ENCODE results near the gene TMEM187.

Gene TMEM187

DNA sequence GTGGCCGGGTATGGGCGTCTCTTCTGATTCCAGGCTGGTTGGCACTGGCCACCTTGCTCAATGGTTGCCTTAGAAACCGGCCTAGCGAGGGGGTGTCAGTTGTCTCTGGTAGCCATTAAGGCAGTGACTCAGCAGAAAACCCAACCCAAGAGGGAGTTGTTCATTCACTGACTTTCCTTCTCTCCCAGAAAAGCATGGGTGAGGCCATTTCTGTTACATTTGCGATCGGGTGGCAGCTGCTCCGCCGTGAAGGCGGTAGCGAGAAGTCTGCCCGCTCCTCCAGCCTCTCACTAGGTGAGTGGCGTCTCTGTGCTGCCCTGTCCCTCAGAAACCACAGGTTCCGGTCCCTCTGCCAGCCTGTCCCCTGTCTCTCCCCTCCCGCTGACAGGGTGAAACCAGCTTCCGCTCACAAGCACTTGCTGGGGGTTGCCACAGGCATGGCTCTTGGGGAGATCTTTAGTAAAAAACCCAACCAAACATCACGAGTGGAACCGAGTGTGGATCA, 29.7 kb downstream of the TMEM187 start:
- TF ChIP-seq, protein P1, sequence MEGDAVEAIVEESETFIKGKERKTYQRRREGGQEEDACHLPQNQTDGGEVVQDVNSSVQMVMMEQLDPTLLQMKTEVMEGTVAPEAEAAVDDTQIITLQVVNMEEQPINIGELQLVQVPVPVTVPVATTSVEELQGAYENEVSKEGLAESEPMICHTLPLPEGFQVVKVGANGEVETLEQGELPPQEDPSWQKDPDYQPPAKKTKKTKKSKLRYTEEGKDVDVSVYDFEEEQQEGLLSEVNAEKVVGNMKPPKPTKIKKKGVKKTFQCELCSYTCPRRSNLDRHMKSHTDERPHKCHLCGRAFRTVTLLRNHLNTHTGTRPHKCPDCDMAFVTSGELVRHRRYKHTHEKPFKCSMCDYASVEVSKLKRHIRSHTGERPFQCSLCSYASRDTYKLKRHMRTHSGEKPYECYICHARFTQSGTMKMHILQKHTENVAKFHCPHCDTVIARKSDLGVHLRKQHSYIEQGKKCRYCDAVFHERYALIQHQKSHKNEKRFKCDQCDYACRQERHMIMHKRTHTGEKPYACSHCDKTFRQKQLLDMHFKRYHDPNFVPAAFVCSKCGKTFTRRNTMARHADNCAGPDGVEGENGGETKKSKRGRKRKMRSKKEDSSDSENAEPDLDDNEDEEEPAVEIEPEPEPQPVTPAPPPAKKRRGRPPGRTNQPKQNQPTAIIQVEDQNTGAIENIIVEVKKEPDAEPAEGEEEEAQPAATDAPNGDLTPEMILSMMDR (conservative IDR thresholded peaks at IDR 0.05; ENCODE audit: low read depth, low read length) = no peak
- DNase-seq (ENCODE audit: low read depth) = no peak
- no peak overlapping the region for H3K4me3 ChIP-seq (ENCODE audit: low read depth, low read length)

DNA sequence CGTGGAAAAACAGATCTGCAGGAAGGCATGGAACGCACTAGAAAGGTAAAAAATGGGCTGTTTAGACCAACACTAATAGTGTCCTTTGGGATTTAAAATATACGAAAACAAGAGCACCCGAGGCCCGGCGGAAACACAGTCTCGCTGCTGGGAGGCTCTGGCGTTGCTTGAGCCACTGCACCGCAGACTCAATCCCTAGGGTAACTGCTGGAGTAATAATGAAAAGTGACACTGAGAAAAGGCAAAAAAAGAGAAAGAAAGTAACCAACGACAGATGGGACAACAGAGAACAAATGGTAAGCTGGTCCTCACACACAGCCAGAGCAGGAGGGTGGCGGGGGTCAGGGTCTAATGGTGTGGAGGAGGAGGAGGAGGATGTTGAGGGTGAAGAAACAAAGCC, 31.8 kb downstream of the TMEM187 start:
- DNase-seq (ENCODE audit: low read depth) = no peak

DNA sequence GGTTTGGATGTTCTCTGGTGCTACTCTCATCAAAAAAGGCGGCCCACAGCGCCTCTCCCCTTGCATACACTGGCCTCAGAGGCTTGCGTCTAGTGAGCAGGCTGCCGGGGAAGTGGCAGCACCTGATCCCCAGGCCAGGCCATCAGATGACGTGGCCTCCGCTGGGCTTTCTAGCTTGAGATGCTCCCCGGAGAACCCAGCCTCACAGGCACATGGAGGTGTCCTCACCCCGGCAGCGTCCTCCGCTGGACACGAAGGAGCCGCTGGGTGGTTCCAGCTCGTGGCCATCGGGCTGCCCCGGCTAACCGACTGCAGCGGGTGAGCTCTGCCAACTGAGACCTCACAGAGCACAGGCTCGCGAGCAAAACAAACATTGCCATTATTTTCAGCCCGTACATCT, 34.4 kb downstream of the TMEM187 start:
- TF ChIP-seq, protein P1 (conservative IDR thresholded peaks at IDR 0.05; ENCODE audit: low read depth, low read length) = no peak
- no peak for DNase-seq (ENCODE audit: low read depth)
- no peak overlapping the region for H3K4me3 ChIP-seq (ENCODE audit: low read depth, low read length)

More for the DNA sequence above, 31.8 kb downstream of the TMEM187 start:
- no peak overlapping the region for H3K4me3 ChIP-seq (ENCODE audit: low read depth, low read length)
- TF ChIP-seq, protein P1 (conservative IDR thresholded peaks at IDR 0.05; ENCODE audit: low read depth, low read length) = no peak

DNA sequence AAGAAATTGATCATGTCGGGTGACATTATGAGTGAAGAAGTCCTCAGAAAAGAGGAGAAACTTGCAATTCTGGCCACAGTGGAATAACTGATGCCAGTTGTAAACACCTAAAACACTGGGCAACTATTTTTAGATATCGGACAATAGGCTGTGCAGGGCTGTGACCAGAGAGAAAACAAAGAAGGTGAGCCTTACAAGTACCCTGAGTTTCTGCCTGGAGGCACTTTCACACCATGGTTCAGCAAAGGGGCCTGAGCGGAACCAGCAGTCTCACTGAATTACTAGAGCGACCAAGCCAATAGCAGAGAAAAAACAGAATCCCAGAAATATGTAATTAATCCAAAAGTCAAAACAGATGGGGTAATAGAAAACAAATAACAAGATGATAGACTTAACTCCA, 36.0 kb downstream of the TMEM187 start:
- TF ChIP-seq, protein P1 (conservative IDR thresholded peaks at IDR 0.05; ENCODE audit: low read depth, low read length) = no peak
- H3K4me3 ChIP-seq (ENCODE audit: low read depth, low read length) = no peak overlapping the region
- DNase-seq (ENCODE audit: low read depth) = no peak

DNA sequence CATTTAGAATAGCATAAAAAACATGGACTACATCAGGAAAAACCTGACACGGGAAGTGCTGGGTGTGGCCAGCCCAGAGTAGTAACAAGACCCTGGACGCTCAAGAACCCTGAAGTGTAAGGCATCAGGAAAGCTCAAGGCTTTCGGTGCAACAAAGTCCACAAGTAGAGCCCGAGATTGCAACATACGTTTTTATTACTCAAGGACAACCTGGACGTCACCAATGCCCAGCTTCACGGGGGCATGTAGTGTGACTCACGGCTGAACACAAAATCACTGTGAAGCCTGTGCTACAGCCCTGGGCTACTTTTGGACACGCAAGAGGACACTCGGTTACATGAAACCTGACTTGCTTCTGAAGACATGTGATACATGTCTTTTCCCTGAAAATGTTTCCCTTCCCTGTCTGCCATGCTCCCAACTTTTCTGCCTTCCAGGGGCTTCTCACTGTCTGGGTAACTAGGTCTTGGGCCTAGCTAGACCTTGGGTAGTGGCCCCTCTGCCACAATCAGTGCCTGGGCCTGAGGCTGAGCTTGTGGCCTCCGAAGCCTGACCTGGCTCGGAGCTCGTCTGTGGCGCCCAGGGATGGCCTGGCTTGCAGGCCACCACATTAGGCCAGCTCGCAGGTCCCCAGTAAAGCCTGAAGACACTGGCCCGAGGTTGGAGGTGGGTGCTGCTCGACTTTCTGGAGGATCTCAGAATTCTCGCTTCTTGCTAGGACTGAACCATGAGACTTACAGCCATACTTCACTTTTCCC, 38.0 kb downstream of the TMEM187 start:
- no peak overlapping the region for H3K4me3 ChIP-seq (ENCODE audit: low read depth, low read length)
- TF ChIP-seq, protein P1 (conservative IDR thresholded peaks at IDR 0.05; ENCODE audit: low read depth, low read length) = no peak
- DNase-seq (ENCODE audit: low read depth) = peak; percentile 65

DNA sequence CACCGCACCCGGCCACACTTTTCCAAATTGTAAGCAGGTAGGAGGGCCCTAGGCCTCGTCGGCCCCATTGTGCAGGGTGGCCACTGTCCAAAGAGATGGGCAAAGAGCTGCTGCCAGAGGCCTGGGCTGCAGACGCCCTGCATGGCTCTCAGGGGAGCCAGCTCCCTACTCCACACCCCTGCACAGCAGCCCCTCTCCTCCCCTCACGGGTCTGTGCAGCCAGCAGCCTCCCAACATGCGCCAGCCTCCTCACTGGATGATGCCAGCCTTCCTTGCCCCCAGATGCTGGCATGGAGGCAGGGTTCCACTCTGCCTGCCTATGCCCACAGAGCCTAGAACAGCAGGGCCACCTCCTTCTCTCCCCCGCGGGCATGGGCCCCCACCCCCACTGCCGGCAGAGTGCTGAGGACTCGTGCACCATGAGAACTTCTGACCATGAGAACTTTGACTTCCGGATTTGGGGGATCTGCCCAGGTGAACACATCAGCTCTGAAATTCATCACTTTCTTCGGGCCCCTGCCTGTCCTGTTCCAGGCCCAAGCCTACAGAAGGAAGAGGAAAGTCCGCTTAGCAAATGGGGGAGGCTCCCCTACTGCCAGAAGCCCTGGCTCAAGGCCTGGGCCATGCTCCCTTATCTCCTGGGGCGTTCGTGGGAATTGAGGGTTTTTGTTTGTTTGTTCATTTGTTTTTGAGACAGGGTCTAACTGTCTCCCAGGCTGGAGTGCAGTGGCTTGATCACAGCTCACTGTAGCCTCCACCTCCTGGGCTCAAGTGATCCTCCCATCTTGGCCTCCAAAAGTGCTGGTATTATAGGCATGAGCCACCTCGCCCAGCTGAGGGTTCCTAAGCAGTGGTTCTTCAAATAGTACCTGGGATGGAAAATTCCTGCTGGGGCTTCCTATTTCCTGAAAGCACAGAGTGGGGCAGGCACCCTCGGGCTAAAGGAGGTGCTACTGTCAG, 39.1 kb downstream of the TMEM187 start:
- no peak overlapping the region for H3K4me3 ChIP-seq (ENCODE audit: low read depth, low read length)
- TF ChIP-seq, protein P1 (conservative IDR thresholded peaks at IDR 0.05; ENCODE audit: low read depth, low read length) = no peak
- DNase-seq (ENCODE audit: low read depth) = no peak

All from choroid plexus epithelial cell (primary cell).